Parathyroid adenoma (tissue), 2 donors: Measurements from ENCODE around the gene MTMR12.
"Not testable (repeated sequence)": the region's sequence is repeated elsewhere in the genome, so short reads cannot be mapped to it uniquely, and the experiment has no call there.

ENCODE experiments used
- H2AFZ ChIP-seq: fragments of 300-600 bp; sonication (generic); one replicate; pipeline ENCODE4 v1.7.0; 2017; ENCODE audit warnings: antibody characterized with exemption, mild to moderate bottlenecking
- H3K27ac ChIP-seq: fragments of 300-600 bp; sonication (generic); one replicate; pipeline ENCODE4 v1.7.0; 2017
- H3K27me3 ChIP-seq: fragments of 300-600 bp; sonication (generic); one replicate; pipeline ENCODE4 v1.7.0; 2017; ENCODE audit warnings: low read length; ENCODE audit not compliant: control insufficient read depth, insufficient read depth
- H3K36me3 ChIP-seq: fragments of 300-600 bp; sonication (generic); one replicate; pipeline ENCODE4 v1.7.0; 2017; ENCODE audit warnings: low read length; ENCODE audit not compliant: control insufficient read depth, insufficient read depth
- H3K4me1 ChIP-seq: fragments of 300-600 bp; sonication (generic); one replicate; pipeline ENCODE4 v1.7.0; 2017; ENCODE audit warnings: control low read depth
- H3K4me2 ChIP-seq: fragments of 300-600 bp; sonication (generic); one replicate; pipeline ENCODE4 v1.7.0; 2017; ENCODE audit warnings: low read length
- H3K4me3 ChIP-seq: fragments of 300-600 bp; sonication (generic); one replicate; pipeline ENCODE4 v1.7.0; 2017; ENCODE audit warnings: low read depth, low read length
- H3K79me2 ChIP-seq: fragments of 300-600 bp; sonication (generic); one replicate; pipeline ENCODE4 v1.7.0; 2017; ENCODE audit warnings: control low read depth
- H3K9ac ChIP-seq: fragments of 300-600 bp; sonication (generic); one replicate; pipeline ENCODE4 v1.7.0; 2017; ENCODE audit warnings: mild to moderate bottlenecking
- H3K9me3 ChIP-seq: fragments of 300-600 bp; sonication (generic); one replicate; pipeline ENCODE4 v1.7.0; 2017; ENCODE audit warnings: low read length; ENCODE audit not compliant: control insufficient read depth
- TF ChIP-seq, protein P1 (sequence below): fragments of 300-600 bp; sonication (generic); IDR thresholded peaks from one replicate; pipeline ENCODE4 v1.7.0; 2017; ENCODE audit warnings: antibody characterized with exemption, mild to moderate bottlenecking
- donor health status: primary hyperparathyroidism.

Gene MTMR12

GRCh38 chr5:32285510-32286138, 27.1 kb downstream of the MTMR12 start:
- Histone ChIP-seq H3K9ac (no peak overlapping the region), H3K4me2 (no peak overlapping the region), H3K36me3 (no peaks in the 10 kb centered on the region), H3K9me3 (no peaks in the 10 kb centered on the region), H3K27me3 (no peaks in the 10 kb centered on the region), H3K4me1 (no peaks in the 10 kb centered on the region), H3K79me2 (peaks cover 48% of the 10 kb centered on the region), H3K27ac (no peak overlapping the region), H3K4me3 (no peak overlapping the region), H2AFZ (no peak overlapping the region)
- TF ChIP-seq, protein P1, sequence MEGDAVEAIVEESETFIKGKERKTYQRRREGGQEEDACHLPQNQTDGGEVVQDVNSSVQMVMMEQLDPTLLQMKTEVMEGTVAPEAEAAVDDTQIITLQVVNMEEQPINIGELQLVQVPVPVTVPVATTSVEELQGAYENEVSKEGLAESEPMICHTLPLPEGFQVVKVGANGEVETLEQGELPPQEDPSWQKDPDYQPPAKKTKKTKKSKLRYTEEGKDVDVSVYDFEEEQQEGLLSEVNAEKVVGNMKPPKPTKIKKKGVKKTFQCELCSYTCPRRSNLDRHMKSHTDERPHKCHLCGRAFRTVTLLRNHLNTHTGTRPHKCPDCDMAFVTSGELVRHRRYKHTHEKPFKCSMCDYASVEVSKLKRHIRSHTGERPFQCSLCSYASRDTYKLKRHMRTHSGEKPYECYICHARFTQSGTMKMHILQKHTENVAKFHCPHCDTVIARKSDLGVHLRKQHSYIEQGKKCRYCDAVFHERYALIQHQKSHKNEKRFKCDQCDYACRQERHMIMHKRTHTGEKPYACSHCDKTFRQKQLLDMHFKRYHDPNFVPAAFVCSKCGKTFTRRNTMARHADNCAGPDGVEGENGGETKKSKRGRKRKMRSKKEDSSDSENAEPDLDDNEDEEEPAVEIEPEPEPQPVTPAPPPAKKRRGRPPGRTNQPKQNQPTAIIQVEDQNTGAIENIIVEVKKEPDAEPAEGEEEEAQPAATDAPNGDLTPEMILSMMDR, result no peak

DNA sequence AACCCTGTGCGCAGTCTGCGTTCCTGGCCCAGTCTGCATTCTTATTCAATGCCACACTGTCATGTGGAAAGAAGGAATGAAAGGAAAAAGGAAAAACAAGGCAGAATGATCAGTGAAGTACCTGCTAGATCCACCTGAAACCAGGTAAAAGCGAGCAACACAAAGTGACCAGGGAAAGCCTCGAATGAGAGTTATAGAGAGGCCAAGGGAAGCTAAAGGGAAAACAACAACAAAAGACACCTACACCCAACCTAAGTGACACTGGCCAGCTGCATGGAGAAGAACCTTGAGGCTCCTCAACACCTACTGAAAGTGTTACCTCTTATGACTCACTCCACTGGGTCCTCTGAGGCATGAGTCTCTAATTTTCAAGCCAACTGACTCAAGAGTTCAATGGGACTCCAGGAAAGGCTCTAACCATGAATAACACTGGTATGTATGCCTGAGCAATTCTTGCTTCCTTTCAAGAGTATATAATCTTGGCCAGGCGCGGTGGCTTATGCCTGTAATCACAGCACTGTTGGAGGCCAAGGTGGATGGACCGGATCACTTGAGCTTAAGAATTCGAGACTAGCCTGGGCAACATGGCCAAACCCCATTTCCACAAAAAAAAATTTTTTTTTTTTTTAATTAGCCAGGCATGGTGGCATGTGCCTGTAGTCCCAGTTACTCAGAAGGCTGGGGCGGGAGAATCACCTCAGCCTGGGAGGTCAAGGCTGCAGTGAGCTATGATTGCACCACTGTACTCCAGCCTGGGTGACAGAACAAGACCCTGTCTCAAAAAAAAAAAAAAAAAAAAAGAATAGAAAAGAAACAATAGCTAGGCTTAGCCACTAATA, 29.0 kb downstream of the MTMR12 start:
- Histone ChIP-seq H3K4me1 (no peaks in the 10 kb centered on the region), H3K9me3 (no peaks in the 10 kb centered on the region), H3K27me3 (no peaks in the 10 kb centered on the region), H3K4me3 (no peak overlapping the region), H3K27ac (no peak overlapping the region), H3K79me2 (peaks cover 37% of the 10 kb centered on the region), H3K4me2 (no peak overlapping the region), H3K9ac (no peak overlapping the region), H3K36me3 (no peaks in the 10 kb centered on the region), H2AFZ (no peak overlapping the region)
- TF ChIP-seq, protein P1, result no peak

GRCh38 chr5:32283061-32283460, 29.7 kb downstream of the MTMR12 start:
- Histone ChIP-seq H3K9ac (no peak overlapping the region), H3K79me2 (peaks cover 30% of the 10 kb centered on the region), H3K36me3 (no peaks in the 10 kb centered on the region), H3K9me3 (no peaks in the 10 kb centered on the region), H3K27me3 (no peaks in the 10 kb centered on the region), H3K27ac (no peak overlapping the region), H2AFZ (no peak overlapping the region), H3K4me2 (no peak overlapping the region), H3K4me1 (peaks cover 6% of the 10 kb centered on the region), H3K4me3 (no peak overlapping the region)
- TF ChIP-seq, protein P1, result no peak

DNA sequence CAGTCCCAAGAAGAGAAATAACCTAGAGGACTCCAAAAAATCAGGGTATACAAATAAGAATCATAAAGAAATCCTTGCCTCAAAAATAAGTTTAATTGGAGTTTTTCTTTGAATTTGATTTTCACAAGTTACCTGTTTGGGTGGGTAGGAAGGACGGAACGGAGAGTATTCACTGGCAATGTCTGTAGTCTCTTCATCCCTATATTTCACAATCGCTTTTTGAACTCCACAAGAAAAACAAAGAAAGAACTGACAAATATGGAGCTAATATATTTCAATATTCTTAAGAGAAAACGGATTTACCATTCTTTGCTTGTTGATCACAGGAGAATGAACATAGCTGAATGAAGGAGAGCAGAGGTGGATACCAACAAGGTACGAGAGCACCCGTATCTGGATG, 30.1 kb downstream of the MTMR12 start:
- Histone ChIP-seq H3K4me2 (no peak overlapping the region), H2AFZ (no peak overlapping the region), H3K27me3 (no peaks in the 10 kb centered on the region), H3K4me1 (peaks cover 10% of the 10 kb centered on the region), H3K79me2 (peaks cover 28% of the 10 kb centered on the region), H3K9ac (no peak overlapping the region), H3K4me3 (no peak overlapping the region), H3K9me3 (no peaks in the 10 kb centered on the region), H3K36me3 (no peaks in the 10 kb centered on the region), H3K27ac (no peak overlapping the region)
- TF ChIP-seq, protein P1, result no peak

DNA sequence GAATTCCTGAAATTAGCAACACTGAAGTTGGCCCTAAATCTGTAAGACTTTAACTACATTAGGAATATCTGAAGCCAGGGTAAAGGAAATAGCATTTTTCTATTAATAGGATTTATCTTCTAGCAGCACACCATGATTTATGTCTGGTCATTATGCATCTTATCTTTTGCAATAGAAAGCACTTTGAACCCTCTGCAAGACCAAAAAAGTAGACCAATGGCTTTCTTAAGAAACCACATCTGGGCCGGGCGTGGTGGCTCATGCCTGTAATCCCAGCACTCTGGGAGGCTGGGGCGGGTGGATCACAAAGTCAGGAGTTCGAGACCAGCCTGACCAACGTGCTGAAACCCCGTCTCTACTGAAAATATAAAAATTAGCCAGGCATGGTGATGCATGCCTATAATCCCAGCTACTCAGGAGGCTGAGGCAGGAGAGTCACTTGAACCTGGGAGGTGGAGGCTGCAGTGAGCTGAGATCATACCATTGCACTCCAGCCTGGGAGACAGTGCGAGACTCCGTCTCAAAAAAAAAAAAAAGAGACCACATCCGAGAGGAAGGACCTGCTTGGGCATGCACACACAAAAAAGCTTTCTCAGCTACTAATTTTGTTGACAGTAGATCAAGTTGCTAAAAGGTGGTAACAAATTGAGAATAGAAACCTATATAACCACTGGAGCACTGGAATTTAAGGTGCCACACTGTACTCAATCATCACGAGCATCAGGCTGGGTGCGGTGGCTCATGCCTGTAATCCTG, 31.2 kb downstream of the MTMR12 start:
- Histone ChIP-seq H3K4me1 (peaks cover 10% of the 10 kb centered on the region), H3K79me2 (peaks cover 24% of the 10 kb centered on the region)
- H2AFZ ChIP-seq, H3K9ac ChIP-seq, H3K4me2 ChIP-seq, H3K36me3 ChIP-seq, H3K27me3 ChIP-seq, H3K27ac ChIP-seq, H3K4me3 ChIP-seq, H3K9me3 ChIP-seq: not testable (repeated sequence)
